ENCODE data around the gene ARHGAP27.
"Not testable (repeated sequence)": the region's sequence is repeated elsewhere in the genome, so short reads cannot be mapped to it uniquely, and the experiment has no call there.

ARHGAP27 gene, protein sequence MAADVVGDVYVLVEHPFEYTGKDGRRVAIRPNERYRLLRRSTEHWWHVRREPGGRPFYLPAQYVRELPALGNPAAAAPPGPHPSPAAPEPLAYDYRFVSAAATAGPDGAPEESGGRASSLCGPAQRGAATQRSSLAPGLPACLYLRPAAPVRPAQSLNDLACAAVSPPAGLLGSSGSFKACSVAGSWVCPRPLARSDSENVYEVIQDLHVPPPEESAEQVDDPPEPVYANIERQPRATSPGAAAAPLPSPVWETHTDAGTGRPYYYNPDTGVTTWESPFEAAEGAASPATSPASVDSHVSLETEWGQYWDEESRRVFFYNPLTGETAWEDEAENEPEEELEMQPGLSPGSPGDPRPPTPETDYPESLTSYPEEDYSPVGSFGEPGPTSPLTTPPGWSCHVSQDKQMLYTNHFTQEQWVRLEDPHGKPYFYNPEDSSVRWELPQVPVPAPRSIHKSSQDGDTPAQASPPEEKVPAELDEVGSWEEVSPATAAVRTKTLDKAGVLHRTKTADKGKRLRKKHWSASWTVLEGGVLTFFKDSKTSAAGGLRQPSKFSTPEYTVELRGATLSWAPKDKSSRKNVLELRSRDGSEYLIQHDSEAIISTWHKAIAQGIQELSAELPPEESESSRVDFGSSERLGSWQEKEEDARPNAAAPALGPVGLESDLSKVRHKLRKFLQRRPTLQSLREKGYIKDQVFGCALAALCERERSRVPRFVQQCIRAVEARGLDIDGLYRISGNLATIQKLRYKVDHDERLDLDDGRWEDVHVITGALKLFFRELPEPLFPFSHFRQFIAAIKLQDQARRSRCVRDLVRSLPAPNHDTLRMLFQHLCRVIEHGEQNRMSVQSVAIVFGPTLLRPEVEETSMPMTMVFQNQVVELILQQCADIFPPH

GRCh38 chr17:45432405-45433158, at the start of gene ARHGAP27:
ARHGAP27 (minus strand) TSS chr17:45432870; CDS start chr17:45430279, 2,591 bp downstream.
- in situ Hi-C loops (cut with HindIII; ENCODE audit: low pct_unique_long_range_greater_than_20kb, low sequenced_read_pairs), result no loop called here

DNA sequence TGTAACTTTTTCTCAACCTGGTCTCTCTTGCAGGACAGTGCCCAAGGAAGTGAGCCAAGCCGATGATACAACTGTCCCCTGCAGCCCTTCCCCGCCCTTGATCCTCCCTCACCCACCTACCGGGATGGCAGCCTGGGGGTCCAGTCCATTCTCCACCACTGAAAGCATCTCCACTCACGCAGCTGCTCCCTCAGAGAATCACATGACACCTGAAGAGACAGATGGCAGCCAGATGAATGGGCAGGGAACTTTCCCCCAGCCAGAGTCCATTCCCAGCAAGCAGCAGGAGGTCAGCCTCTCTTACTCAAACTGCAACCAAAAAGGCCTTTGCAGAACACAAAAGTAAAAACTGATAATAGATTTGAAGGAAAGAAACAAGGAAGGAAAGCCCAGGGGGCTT, 49.6 kb upstream of the ARHGAP27 start:
- in situ Hi-C loops (cut with HindIII; ENCODE audit: low pct_unique_long_range_greater_than_20kb, low sequenced_read_pairs); DNase-seq (ENCODE audit: low read depth in 1 of 2, low spot score in 1 of 2): not testable (repeated sequence)

More at GRCh38 chr17:45432405-45433158, at the start of gene ARHGAP27:
- peak in 1 of 2 experiments; percentile 58 for DNase-seq (ENCODE audit: low read depth in 1 of 2, low spot score in 1 of 2)
- no peak for TF ChIP-seq JUND (IDR thresholded peaks at IDR 0.05; ENCODE audit: low read depth)

DNA sequence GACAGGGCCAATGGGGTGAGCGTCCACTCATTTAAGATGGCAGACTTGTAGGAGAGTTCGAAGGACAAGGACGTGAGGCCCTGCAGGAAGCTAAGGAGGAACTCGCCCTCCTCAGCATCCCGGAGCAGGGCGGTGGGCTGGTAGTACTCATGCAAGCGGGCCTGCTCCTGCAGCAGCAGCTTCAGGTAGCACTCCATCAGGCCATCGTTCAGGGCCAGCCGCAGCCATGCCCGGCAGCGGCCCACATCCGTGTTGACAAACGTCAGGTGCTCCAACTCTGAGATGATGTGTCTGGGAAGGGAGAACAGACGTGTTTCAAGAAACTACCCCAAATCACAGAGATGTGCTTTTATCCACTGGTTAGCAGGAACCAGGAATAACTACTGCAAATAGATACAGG, 42.8 kb upstream of the ARHGAP27 start:
- DNase-seq (ENCODE audit: low read depth in 1 of 2, low spot score in 1 of 2); in situ Hi-C loops (cut with HindIII; ENCODE audit: low pct_unique_long_range_greater_than_20kb, low sequenced_read_pairs): not testable (repeated sequence)

GRCh38 chr17:45472249-45472648, 39.6 kb upstream of the ARHGAP27 start:
- in situ Hi-C loops (cut with HindIII; ENCODE audit: low pct_unique_long_range_greater_than_20kb, low sequenced_read_pairs); DNase-seq (ENCODE audit: low read depth in 1 of 2, low spot score in 1 of 2): not testable (repeated sequence)

DNA sequence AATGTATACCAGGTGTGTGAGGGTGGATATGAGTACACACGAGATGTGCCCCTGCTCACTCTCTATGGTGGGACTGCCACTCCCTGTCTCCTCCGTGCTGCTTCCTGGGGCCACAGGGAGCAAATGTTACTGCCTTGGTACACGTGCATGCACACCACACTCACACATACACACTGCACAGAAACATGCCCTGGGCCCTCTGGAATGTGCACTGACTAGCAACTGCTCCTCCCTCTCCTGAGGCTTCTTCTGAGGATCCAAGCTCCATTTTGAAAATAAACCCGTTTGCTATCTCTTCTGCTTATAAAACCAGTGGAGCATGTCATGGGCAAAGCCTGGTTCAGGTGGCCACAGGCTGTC, 36.5 kb upstream of the ARHGAP27 start:
- in situ Hi-C loops (cut with HindIII; ENCODE audit: low pct_unique_long_range_greater_than_20kb, low sequenced_read_pairs), result not testable (repeated sequence)
- DNase-seq (ENCODE audit: low read depth in 1 of 2, low spot score in 1 of 2), result peak in 1 of 2 experiments; percentile 12

- in situ Hi-C loops (cut with HindIII; ENCODE audit: low pct_unique_long_range_greater_than_20kb, low sequenced_read_pairs), result not testable (repeated sequence)
- peak; percentile 56 to 96 for DNase-seq (ENCODE audit: low read depth in 1 of 2, low spot score in 1 of 2)
Measured at GRCh38 chr17:45468293-45469203, 35.9 kb upstream of the ARHGAP27 start.

GRCh38 chr17:45461524-45462327, 29.1 kb upstream of the ARHGAP27 start:
- peak; percentile 13 to 81 for DNase-seq (ENCODE audit: low read depth in 1 of 2, low spot score in 1 of 2)
- in situ Hi-C loops (cut with HindIII; ENCODE audit: low pct_unique_long_range_greater_than_20kb, low sequenced_read_pairs), result not testable (repeated sequence)
- peak; percentile 38; the same call in 1 of the 2 replicates for TF ChIP-seq JUND (IDR thresholded peaks at IDR 0.05; ENCODE audit: low read depth)

DNA sequence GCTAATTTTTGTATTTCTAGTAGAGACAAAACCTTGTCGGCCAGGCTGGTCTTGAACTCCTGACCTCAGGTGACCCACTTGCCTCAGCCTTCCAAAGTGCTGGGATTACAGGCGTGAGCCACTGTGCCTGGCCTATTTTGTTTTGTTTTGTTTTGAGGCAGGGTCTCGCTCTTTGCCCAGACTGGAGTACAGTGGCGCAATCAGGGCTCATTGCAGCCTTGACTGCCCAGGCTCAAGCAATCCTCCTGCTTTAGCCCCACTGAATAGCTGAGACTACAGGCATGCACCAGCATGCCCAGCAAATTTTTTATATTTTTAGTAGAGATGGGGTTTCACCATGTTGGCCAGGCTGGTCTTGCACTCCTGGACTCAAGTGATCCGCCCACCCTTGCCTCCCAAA, 27.8 kb upstream of the ARHGAP27 start:
- in situ Hi-C loops (cut with HindIII; ENCODE audit: low pct_unique_long_range_greater_than_20kb, low sequenced_read_pairs); DNase-seq (ENCODE audit: low read depth in 1 of 2, low spot score in 1 of 2): not testable (repeated sequence)

GRCh38 chr17:45454341-45454740, 21.7 kb upstream of the ARHGAP27 start:
- DNase-seq (ENCODE audit: low read depth in 1 of 2, low spot score in 1 of 2); in situ Hi-C loops (cut with HindIII; ENCODE audit: low pct_unique_long_range_greater_than_20kb, low sequenced_read_pairs): not testable (repeated sequence)

DNA sequence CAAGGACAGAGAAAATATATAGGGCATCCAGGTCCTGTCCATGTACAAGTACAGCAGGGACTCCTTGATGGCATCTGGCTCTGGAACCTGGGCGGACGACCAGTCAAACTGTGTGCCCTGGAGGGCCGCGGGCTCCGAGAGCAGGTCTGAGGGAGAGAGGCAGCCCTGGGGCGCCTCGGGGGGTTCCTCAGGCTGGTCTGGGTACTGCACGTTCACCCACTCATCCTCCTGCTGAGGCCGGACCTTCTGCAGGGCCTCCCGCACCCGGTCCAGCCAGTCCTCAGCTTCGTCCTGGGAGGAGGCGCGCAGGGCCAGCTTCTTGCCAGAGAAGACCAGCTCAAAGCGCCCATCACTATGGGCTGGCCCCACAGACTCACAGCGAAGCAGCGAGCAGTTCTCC, 21.1 kb upstream of the ARHGAP27 start:
- DNase-seq (ENCODE audit: low read depth in 1 of 2, low spot score in 1 of 2); in situ Hi-C loops (cut with HindIII; ENCODE audit: low pct_unique_long_range_greater_than_20kb, low sequenced_read_pairs): not testable (repeated sequence)

- in situ Hi-C loops (cut with HindIII; ENCODE audit: low pct_unique_long_range_greater_than_20kb, low sequenced_read_pairs); DNase-seq (ENCODE audit: low read depth in 1 of 2, low spot score in 1 of 2): not testable (repeated sequence)
Measured at GRCh38 chr17:45453225-45453534, 20.5 kb upstream of the ARHGAP27 start.

DNA sequence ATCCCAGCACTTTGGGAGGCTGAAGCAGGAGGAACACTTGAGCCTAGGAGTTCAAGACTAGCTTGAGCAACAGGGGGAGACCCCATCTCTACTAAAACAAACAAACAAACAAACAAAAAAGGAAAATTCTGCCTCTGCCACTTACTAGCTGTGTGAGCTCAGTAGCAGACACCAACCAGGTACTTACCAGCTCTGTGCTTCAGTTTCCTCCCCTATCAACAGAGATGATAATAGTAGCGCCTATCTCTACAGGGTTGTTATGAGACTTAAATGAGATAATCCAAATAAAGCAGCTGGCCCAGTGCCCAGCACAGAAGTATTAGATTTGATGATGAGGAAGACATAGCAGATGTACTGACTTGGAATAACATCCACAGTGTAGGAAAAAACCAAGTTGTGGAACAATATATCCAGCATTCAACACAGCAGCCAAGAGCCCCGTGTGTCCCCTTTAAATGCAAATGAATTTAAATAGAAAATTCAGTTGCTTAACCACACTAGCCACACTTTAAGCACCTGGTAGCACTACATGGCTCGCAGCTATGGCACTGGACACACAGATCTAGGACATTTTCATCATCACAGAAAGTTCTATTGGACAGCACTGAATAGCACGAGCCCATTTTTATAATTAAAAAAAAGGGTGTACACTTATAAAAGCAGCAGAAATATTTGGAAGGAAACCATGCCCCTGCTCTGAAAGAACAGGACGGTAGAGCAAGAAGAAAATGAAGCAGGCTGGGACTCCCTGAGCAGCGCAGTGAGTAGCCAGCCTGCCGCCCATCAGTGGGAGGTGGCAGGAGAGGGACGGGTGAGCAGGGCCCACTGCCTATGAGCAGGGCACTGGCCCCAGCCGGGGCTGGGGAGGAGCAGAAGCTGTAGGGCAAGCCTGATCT, 19.9 kb upstream of the ARHGAP27 start:
- DNase-seq (ENCODE audit: low read depth in 1 of 2, low spot score in 1 of 2); in situ Hi-C loops (cut with HindIII; ENCODE audit: low pct_unique_long_range_greater_than_20kb, low sequenced_read_pairs): not testable (repeated sequence)

DNA sequence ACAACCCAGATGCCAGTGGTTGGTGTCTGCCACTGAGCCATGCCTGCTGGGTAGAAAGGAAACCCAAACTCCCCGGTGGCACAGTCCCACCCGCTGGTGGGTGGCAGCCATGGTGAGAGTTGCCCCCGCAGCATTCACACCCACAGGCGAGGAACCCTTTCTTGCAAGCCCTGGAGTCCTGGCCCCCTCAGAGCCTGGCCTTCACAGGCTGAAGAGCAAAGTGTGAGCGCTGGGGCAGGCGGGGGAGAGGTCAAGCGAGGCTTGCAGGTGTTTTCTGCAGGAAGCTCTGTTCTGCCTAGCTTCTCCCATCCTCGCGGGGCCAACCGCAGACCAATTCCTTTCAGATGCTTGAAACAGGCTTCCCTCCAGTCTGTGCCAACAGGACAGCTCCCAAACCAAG, 19.0 kb upstream of the ARHGAP27 start:
- in situ Hi-C loops (cut with HindIII; ENCODE audit: low pct_unique_long_range_greater_than_20kb, low sequenced_read_pairs); DNase-seq (ENCODE audit: low read depth in 1 of 2, low spot score in 1 of 2): not testable (repeated sequence)
